ENCODE data around the gene NTN4. TPM values are rescaled to one million over a fixed set of nuclear protein-coding genes. Genes with fewer than 3 reads are reported as not detected.

Gene NTN4
- total and polyA plus RNA-seq, 4 donors, result 3.2 to 30.5 (median 15.0) TPM

DNA sequence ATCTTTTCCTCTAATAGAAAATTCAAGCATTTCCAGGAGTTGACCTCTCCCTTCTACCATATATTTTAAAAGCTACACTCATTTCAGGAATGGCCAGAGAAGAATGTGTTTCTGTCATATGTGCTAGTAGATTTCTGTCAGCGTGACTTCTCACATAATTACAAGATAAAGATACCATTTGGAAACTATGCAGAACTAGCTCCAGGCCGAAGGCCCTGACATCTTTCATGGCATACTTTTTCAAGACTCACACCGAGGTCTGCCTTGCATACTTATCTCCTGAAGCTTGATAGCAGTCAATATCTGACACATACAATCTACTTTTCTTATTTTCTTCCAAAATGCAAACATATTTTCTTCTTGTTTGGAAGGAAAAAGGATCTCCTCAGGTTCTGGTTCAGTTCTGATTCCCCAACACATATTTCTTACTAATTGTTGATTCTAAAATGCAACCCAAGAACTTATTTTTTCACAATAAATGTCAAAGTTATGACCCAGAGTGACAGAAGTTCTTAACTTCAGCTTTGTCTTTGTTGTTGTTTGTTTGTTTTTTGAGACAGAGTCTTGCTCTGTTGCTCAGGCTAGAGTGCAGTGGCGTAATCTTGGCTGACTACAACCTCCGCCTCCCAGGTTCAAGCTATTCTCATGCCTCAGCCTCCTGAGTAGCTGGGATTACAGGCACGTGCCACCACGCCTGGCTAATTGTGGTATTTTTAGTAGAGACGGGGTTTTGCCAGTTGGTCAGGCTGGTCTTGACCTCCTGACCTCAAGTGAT, 99.5 kb downstream of the NTN4 start:
- Histone ChIP-seq H3K4me3 (ENCODE audit: low read depth in 1 of 3, low read length in 3 of 3) (no peak overlapping the region), H3K36me3 (ENCODE audit: control insufficient read depth in 4 of 4, insufficient read depth in 3 of 4, low read depth in 1 of 4, low read length in 3 of 4) (no peaks in the 10 kb centered on the region), H3K4me1 (ENCODE audit: control insufficient read depth in 4 of 4, insufficient read depth in 4 of 4, low read length in 3 of 4) (no peaks in the 10 kb centered on the region), H3K27me3 (ENCODE audit: control insufficient read depth in 4 of 4, insufficient read depth in 4 of 4, low read length in 3 of 4) (no peaks in the 10 kb centered on the region), H3K9ac (ENCODE audit: low read depth in 1 of 2, low read length in 2 of 2) (no peak overlapping the region), H3K27ac (ENCODE audit: low read depth in 1 of 2, low read length in 2 of 2) (no peak overlapping the region), H3K9me3 (ENCODE audit: control insufficient read depth in 4 of 4, low read length in 3 of 4) (no peaks in the 10 kb centered on the region)
- WGBS, result 94% methylated on average over 8 of the region's 8 CpGs
- DNase-seq (ENCODE audit: low spot score), result no peak
- TF ChIP-seq HNF4G (IDR thresholded peaks at IDR 0.05) (no peak), REST (IDR thresholded peaks at IDR 0.05) (no peak), TAF1 (conservative IDR thresholded peaks at IDR 0.05) (no peak), YY1 (IDR thresholded peaks at IDR 0.05) (no peak), SP1 (IDR thresholded peaks at IDR 0.05) (no peak), HNF4A (conservative IDR thresholded peaks at IDR 0.05) (no peak), GABPA (IDR thresholded peaks at IDR 0.05 in 1 of 2, conservative IDR thresholded peaks at IDR 0.05 in 1 of 2) (no peak)
- TF ChIP-seq, protein P1, sequence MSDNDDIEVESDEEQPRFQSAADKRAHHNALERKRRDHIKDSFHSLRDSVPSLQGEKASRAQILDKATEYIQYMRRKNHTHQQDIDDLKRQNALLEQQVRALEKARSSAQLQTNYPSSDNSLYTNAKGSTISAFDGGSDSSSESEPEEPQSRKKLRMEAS (IDR thresholded peaks at IDR 0.05), result no peak
- TF ChIP-seq, protein P2, sequence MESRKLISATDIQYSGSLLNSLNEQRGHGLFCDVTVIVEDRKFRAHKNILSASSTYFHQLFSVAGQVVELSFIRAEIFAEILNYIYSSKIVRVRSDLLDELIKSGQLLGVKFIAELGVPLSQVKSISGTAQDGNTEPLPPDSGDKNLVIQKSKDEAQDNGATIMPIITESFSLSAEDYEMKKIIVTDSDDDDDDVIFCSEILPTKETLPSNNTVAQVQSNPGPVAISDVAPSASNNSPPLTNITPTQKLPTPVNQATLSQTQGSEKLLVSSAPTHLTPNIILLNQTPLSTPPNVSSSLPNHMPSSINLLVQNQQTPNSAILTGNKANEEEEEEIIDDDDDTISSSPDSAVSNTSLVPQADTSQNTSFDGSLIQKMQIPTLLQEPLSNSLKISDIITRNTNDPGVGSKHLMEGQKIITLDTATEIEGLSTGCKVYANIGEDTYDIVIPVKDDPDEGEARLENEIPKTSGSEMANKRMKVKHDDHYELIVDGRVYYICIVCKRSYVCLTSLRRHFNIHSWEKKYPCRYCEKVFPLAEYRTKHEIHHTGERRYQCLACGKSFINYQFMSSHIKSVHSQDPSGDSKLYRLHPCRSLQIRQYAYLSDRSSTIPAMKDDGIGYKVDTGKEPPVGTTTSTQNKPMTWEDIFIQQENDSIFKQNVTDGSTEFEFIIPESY (IDR thresholded peaks at IDR 0.05), result no peak
- TF ChIP-seq, protein P3, sequence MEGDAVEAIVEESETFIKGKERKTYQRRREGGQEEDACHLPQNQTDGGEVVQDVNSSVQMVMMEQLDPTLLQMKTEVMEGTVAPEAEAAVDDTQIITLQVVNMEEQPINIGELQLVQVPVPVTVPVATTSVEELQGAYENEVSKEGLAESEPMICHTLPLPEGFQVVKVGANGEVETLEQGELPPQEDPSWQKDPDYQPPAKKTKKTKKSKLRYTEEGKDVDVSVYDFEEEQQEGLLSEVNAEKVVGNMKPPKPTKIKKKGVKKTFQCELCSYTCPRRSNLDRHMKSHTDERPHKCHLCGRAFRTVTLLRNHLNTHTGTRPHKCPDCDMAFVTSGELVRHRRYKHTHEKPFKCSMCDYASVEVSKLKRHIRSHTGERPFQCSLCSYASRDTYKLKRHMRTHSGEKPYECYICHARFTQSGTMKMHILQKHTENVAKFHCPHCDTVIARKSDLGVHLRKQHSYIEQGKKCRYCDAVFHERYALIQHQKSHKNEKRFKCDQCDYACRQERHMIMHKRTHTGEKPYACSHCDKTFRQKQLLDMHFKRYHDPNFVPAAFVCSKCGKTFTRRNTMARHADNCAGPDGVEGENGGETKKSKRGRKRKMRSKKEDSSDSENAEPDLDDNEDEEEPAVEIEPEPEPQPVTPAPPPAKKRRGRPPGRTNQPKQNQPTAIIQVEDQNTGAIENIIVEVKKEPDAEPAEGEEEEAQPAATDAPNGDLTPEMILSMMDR (IDR thresholded peaks at IDR 0.05; ENCODE audit: low read depth, low read length, missing input control), result no peak

DNA sequence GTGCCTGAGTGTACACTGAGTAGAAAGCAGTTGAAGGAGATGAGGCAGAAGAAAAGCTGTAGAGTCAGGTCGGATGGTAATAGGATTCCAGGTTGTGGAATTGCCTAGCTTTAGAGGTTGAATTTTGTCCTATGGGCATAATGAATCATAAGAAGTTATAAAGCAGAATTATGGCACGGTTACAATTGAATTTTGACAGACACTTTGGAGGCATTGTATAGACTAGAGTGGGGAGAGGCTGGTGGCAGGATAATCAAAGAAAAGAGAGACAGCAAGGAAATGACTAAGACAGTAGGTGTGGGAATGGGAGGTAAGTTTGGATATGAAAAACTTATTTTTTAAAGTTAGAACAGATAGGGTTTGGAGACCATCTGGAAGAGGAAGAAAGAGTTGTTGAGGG, 102.6 kb downstream of the NTN4 start:
- DNase-seq (ENCODE audit: low spot score), result no peak
- Histone ChIP-seq H3K4me1 (ENCODE audit: control insufficient read depth in 4 of 4, insufficient read depth in 4 of 4, low read length in 3 of 4) (no peaks in the 10 kb centered on the region), H3K4me3 (ENCODE audit: low read depth in 1 of 3, low read length in 3 of 3) (no peak overlapping the region), H3K27ac (ENCODE audit: low read depth in 1 of 2, low read length in 2 of 2) (no peak overlapping the region), H3K9ac (ENCODE audit: low read depth in 1 of 2, low read length in 2 of 2) (no peak overlapping the region), H3K36me3 (ENCODE audit: control insufficient read depth in 4 of 4, insufficient read depth in 3 of 4, low read depth in 1 of 4, low read length in 3 of 4) (peaks cover 0 to 3% (median 0%) of the 10 kb centered on the region in 4 donors), H3K9me3 (ENCODE audit: control insufficient read depth in 4 of 4, low read length in 3 of 4) (no peaks in the 10 kb centered on the region), H3K27me3 (ENCODE audit: control insufficient read depth in 4 of 4, insufficient read depth in 4 of 4, low read length in 3 of 4) (no peaks in the 10 kb centered on the region)
- WGBS, result 84% methylated on average over 2 of the region's 2 CpGs
- no peak for TF ChIP-seq ATF3 (IDR thresholded peaks at IDR 0.05)
- TF ChIP-seq HNF4A (conservative IDR thresholded peaks at IDR 0.05), result no peak
- no peak for TF ChIP-seq SP1 (IDR thresholded peaks at IDR 0.05)
- no peak for TF ChIP-seq TAF1 (conservative IDR thresholded peaks at IDR 0.05)
- no peak for TF ChIP-seq YY1 (IDR thresholded peaks at IDR 0.05)
- TF ChIP-seq HNF4G (IDR thresholded peaks at IDR 0.05), result no peak
- no peak for TF ChIP-seq FOXA2 (IDR thresholded peaks at IDR 0.05)
- TF ChIP-seq JUND (IDR thresholded peaks at IDR 0.05), result no peak
- TF ChIP-seq, protein P2 (IDR thresholded peaks at IDR 0.05), result no peak

All from liver (tissue), 9 donors.